Transverse colon (tissue), 4 donors: ENCODE results near the gene DCAF8L2. TPM values are rescaled to one million over a fixed set of nuclear protein-coding genes. Genes with fewer than 3 reads are reported as not detected.

Source experiments
- DNase-seq: peaks from one replicate; pipeline ENCODE4 v3.0.0-alpha.2; 2019
- H3K27ac ChIP-seq, 4 donors: fragments of 200-600 bp; sonication (generic); 2 replicates each; pipeline ENCODE4 v1.5.1; 2016 to 2018; ENCODE audit warnings: inconsistent platforms in 4 of 4
- H3K27me3 ChIP-seq: fragments of 200-600 bp; sonication (generic); 2 replicates; pipeline ENCODE4 v1.5.1; 2017; ENCODE audit warnings: inconsistent platforms
- H3K36me3 ChIP-seq, 4 donors: fragments of 200-600 bp; sonication (generic); 2 replicates each; pipeline ENCODE4 v1.5.1; 2017 to 2019; ENCODE audit warnings: inconsistent platforms in 4 of 4
- H3K4me1 ChIP-seq, 4 donors: fragments of 200-600 bp; sonication (generic); 2 replicates each; pipeline ENCODE4 v1.5.1; 2017 to 2020; ENCODE audit warnings: inconsistent platforms in 4 of 4
- H3K4me3 ChIP-seq, 4 donors: fragments of 200-600 bp; sonication (generic); 1 replicate in 1 of 4; 2 replicates in 3 of 4; pipeline versions ENCODE4 v1.5.1 to v1.6.1; 2017 to 2019; ENCODE audit warnings: inconsistent platforms in 4 of 4
- H3K9me3 ChIP-seq, 2 donors: fragments of 200-600 bp; sonication (generic); 2 replicates each; pipeline ENCODE4 v1.5.1; 2017 to 2019; ENCODE audit warnings: inconsistent platforms in 2 of 2
- EP300 ChIP-seq: sonication (generic); formaldehyde crosslinking; IDR thresholded peaks from one replicate; pipeline ENCODE4 v1.6.1; 2017; ENCODE audit warnings: antibody characterized with exemption, low read depth
- POLR2A ChIP-seq: fragments of 450-650 bp; IDR thresholded peaks from one replicate; pipeline ENCODE4 v1.6.1; 2016; ENCODE audit warnings: antibody characterized with exemption, mild to moderate bottlenecking, moderate library complexity
- POLR2AphosphoS5 ChIP-seq, 3 donors: sonication (generic); formaldehyde crosslinking; IDR thresholded peaks; one replicate each; pipeline ENCODE4 v1.6.1; 2016; ENCODE audit warnings: antibody characterized with exemption in 3 of 3
- WGBS, 2 donors: methylation state at CpG; one replicate each; pipeline ENCODE4 v1.1.5; 2018; ENCODE audit warnings: low coverage in 1 of 2; 5-methylcytosine and 5-hydroxymethylcytosine counted together
- in situ Hi-C, 4 donors: fragments of 200-750 bp; cut with MboI; loops; one replicate each; pipeline versions ENCODE4 v1.15.0 to v1.15.1; 2017; ENCODE audit warnings: low sequenced_read_pairs in 3 of 4, low pct_ligation_motif_present in 1 of 4, low pct_unique_long_range_greater_than_20kb in 1 of 4
- intact Hi-C: fragments of 100-400 bp; cut with DNase I; formaldehyde crosslinking; loops from one replicate; pipeline ENCODE4 v1.15.1; 2023; ENCODE audit warnings: low total_unique reads
- total RNA-seq, 4 donors: library from RNA; depleted of rRNA; stranded (reverse); fragments of >200 nt; gene quantifications; one replicate each; pipeline ENCODE4 v1.1.0, GENCODE V29; 2016
- TF ChIP-seq, protein P1 (sequence below), 5 experiments: fragments of 200-600 bp in 3 of 5; fragments of 450-650 bp in 2 of 5; sonication (generic) in 3 of 5; IDR thresholded peaks; 1 replicate in 2 of 5; 2 replicates in 3 of 5; pipeline ENCODE4 v1.5.1; 2016 to 2017; ENCODE audit warnings: antibody characterized with exemption in 5 of 5, inconsistent platforms in 3 of 5, mild to moderate bottlenecking in 2 of 5, moderate library complexity in 1 of 5

The DCAF8L2 gene
- total RNA-seq, 4 donors from 2014 or later: not detected

GRCh38 chrX:27796640-27797257 lies 206.6 kb downstream of the DCAF8L2 start:
- Histone ChIP-seq H3K27me3 (no peaks in the 10 kb centered on the region), H3K36me3 (no peaks in the 10 kb centered on the region), H3K9me3 (no peaks in the 10 kb centered on the region), H3K4me3 (no peak overlapping the region), H3K4me1 (no peaks in the 10 kb centered on the region), H3K27ac (no peak overlapping the region)
- intact Hi-C loops: no loop called here
- 65 to 75% methylated on average over 5 to 6 of the region's 6 CpGs for WGBS, 2 donors
- in situ Hi-C loops: no loop called here
- TF ChIP-seq, protein P1, sequence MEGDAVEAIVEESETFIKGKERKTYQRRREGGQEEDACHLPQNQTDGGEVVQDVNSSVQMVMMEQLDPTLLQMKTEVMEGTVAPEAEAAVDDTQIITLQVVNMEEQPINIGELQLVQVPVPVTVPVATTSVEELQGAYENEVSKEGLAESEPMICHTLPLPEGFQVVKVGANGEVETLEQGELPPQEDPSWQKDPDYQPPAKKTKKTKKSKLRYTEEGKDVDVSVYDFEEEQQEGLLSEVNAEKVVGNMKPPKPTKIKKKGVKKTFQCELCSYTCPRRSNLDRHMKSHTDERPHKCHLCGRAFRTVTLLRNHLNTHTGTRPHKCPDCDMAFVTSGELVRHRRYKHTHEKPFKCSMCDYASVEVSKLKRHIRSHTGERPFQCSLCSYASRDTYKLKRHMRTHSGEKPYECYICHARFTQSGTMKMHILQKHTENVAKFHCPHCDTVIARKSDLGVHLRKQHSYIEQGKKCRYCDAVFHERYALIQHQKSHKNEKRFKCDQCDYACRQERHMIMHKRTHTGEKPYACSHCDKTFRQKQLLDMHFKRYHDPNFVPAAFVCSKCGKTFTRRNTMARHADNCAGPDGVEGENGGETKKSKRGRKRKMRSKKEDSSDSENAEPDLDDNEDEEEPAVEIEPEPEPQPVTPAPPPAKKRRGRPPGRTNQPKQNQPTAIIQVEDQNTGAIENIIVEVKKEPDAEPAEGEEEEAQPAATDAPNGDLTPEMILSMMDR (IDR thresholded peaks at IDR 0.05): no peak
- TF ChIP-seq POLR2A (no peak), EP300 (no peak), POLR2AphosphoS5 (IDR thresholded peaks at IDR 0.05) (no peak)
- DNase-seq: no peak

DNA sequence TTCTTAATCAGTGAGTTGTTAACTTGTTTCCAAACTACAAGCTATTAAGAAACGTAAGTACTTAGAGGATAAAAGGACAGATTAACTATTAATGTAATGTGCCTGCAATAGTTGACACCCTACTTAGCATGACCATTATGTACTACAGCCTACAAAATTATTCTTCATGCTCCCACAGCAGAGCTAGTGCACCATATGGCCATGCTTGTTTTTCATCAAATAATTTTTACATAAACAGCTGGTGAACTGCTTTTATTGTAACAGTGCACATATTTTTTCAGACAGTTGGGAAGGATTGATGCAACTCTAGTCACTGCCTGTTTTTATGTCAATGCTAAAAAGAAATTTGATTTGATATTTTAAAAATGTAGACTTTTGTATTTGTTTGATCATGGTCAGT lies 207.4 kb downstream of the DCAF8L2 start:
- in situ Hi-C loops (no loop called here), intact Hi-C loops (no loop called here)
- Histone ChIP-seq H3K27ac (no peak overlapping the region), H3K36me3 (no peaks in the 10 kb centered on the region), H3K9me3 (no peaks in the 10 kb centered on the region), H3K27me3 (no peaks in the 10 kb centered on the region), H3K4me1 (no peaks in the 10 kb centered on the region), H3K4me3 (no peak overlapping the region)
- TF ChIP-seq EP300 (no peak), POLR2A (no peak), POLR2AphosphoS5 (IDR thresholded peaks at IDR 0.05) (no peak)
- TF ChIP-seq, protein P1 (IDR thresholded peaks at IDR 0.05): no peak
- DNase-seq: no peak
- 58% methylated on average over 1 of the region's 1 CpG; no CpG with 5 or more reads in 1 of the 2 donors for WGBS, 2 donors

Other genes with a start within 250 kb of the DCAF8L2 start
- not detected for gene PPP4R3C, start 127.0 kb upstream of the DCAF8L2 start, total RNA-seq
- gene MAGEB10, start 217.6 kb downstream of the DCAF8L2 start, total RNA-seq: not detected